UCSD-AML1 (cell line): ENCODE data around the gene GARIN5B.
"Not testable (repeated sequence)": the region's sequence is repeated elsewhere in the genome, so short reads cannot be mapped to it uniquely, and the experiment has no call there.

Source experiments
- DNase-seq: peaks from one replicate; lab custom pipeline; 2025; ENCODE audit not compliant: unreplicated experiment; lab: John Stamatoyannopoulos, UW

Gene GARIN5B

DNA sequence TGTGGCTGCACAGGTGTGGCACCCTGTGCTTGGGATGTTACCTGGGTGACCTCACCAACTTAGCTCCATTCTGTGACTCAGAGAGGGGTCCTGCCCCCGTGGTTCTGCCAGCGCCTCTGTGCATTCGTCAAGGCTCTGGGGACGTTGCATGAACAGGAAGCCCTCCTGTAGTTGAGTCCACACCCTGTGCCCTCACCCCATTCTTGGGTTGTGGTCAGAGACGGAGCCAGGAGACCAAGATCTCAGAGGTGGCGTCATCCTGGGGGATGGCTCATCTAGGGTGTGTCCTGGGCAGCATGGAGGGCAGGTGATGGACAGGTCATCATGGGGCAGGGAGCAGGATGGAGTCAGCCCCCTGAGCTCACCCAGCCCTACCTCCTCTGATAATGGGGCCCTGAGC is 11.0 kb downstream of the GARIN5B start:
- DNase-seq: no peak

DNA sequence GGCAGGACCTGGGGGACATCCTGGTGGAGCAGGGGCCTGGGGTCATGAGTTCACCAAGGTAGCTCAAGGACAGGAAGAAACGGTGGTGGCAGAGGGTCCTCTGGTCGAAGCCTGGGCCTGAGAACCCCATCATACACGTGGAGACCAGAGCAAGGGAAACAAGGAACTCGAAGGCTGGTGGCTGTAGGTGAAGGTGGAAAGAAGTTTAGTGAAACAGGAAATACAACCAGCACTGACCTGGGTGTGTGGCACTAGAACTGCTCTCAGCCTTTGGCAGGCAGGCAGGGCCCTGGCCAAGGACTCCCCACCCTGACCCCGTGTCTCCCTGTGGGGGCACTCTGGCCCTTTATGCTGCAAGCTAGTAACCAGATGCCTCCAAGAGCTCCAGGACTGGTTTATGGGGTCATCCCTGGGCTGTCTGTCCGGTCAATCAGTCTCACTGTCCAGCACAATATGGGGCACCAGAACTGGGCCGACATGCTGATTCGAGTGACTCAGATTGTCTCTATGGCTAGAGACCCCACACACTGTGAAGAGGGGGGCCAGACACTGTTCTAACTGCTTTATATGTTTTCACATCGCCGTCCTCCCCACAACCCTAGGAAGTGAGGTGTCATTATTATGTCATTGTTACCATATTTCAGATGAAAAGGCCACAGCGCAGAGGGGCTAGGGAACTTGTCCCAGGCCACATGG is 12.3 kb downstream of the GARIN5B start:
- DNase-seq: no peak

DNA sequence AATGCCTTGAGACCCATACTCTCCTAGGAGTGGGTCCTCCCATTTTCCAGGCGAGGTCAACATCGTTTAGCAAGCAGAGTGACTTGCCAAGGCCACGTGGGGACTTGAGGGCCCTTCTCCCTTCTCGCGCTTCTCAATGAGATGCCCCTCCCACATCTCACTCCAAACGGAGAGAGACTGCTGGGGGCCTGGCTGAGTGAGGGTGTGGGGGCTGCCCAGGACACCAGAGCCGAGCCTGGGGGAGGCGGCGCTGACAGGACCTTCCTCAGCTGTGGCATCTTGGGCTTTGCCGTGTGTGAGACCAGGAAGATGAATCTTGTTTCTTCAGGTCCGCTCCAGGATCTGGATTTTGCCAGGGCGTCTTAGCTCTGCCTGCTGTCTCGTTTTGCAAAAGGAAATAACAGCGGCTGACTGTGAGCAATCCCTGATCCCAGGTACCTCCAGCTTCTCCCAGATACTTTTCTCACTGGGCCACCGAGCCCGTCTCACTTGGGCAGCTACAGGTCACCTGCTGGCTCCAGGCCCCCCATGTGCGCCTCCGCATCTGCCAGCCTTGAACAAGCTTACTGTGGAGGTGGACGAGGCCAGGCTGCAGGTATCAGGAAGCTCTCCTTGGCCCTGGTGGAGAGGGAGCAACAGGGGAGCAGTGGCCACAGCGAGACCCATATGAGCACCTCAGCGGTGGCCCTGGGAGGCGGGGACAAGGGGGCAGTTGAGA is 14.6 kb downstream of the GARIN5B start:
- DNase-seq: no peak

DNA sequence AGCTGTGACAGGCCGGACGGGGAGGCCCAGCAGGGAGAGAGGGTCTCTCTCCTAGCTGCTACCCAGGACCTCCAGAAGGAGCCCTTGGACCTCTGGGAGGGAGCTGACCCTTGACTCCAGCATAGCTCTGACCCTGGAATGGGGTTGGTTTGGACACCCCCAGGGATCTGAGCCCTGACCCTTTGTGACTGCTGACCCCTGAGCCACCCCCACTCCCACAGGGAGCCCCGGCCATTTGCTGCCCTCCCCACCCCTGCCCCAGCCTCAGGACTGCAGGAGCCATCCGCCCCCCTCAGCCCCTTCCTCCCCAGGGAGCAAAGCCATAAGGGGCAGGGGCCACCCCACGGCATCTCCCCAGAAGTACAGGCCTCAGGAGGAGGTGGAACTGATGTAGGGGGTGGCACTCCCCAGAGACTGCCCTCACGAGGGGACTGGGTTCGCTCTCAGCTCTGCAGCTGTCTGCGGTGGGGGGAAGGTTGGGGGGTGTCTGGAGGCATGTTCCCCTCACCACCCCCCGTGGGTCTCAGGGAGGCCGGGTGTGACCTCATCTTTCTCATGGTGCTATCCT is 15.5 kb downstream of the GARIN5B start:
- no peak for DNase-seq

DNA sequence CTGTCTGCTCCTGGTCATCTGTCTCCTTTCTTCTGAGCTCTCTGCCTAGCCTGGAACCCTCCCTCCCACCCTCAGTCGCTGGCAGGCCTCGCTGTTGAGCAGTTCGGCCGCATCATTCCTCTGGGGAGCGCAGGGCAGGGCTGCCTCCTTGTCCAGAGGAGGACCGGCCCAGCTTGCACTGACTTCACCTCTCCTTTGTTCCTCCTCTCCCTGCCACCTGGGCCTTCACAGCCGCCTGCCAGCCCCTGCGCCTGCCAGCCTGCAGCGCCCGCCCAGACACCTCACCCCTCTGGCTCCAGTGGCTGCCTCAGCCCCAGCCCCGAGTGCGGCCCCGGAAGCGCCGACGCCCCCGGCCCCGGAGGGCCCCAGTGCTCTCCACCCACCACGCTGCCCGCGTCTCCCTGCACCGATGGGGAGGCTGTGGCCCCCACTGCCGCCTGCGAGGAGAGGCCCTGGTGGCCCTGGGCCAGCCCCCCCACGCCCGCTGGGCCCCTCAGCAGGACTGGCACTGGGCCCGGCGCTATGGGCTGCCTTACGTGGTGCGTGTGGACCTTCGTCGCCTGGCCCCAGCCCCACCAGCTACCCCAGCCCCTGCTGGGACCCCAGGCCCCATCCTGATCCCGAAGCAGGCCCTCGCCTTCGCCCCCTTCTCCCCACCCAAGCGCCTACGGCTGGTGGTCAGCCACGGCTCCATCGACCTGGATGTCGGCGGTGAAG is 16.2 kb downstream of the GARIN5B start:
- DNase-seq: no peak

DNA sequence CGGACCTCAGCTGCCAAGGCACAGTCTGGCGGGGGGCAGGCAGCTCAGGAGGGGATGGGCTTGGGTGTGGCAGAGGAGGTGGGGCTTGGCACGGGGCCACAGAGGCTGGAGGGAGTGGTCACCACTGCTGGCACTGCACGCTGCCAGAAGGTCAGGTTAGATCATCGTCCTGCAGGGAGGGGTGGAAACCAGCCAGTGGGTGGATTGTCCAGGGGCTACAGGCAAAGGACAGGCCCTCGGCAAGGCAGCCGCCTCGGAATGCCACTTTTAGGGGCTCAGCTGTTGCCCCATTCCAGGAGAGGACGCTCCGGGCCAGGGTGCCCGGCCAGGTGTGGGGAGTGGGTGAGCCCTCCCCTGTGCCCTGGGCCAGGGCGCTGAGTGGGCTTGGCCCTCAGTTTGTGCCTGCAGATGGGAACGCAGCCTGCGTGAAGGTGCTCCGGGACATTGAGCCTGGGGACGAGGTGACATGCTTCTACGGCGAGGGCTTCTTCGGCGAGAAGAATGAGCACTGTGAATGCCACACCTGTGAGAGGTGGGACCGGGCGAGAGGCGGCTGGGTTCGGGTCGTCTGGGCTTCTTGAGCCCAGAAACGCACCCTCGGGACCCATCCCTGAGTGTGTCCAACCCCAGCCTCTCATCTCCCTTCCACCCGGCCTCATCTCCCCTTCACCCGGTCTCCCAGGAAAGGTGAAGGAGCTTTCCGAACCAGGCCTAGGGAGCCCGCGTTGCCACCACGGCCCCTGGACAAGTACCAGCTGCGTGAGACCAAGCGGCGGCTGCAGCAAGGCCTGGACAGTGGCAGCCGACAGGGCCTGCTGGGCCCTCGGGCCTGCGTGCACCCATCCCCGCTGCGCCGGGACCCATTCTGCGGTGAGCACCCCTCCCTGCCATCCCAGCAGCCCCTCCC is 17.0 kb downstream of the GARIN5B start:
- no peak for DNase-seq

DNA sequence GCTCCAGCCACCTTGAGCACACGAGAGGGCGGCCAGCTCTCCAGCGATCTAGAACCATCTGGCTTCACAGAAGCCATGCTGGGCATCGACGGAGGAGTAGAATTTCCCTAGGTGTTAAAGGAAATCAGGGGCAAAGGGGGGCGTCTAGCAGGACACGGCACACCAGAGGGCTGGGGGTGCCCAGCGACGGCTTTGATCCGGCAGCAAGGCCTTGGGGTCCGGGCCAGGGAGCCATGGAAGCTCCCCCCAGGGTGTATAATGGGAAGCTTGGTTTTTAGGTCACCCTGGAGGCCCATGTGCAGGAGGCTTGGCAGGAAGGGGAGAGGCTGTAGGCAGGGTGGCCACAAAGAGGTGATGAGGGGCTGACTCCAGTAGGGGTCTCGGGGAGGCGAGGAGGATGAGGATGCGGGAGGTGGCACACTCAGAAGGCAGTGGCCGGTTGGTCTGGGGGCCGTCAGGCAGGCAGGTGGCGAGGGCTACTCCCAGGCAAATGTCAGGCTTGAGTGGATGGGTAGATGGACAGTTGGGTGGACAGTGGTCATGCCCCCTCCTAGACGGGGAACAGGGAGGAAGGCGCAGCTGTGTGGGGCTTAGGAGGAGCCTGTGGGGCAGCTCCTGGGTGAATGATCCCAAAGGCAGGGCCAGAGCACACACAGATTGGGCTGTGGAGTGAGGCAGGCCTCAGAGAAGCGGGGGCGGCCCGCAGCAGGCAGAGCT is 17.8 kb downstream of the GARIN5B start:
- no peak for DNase-seq

DNA sequence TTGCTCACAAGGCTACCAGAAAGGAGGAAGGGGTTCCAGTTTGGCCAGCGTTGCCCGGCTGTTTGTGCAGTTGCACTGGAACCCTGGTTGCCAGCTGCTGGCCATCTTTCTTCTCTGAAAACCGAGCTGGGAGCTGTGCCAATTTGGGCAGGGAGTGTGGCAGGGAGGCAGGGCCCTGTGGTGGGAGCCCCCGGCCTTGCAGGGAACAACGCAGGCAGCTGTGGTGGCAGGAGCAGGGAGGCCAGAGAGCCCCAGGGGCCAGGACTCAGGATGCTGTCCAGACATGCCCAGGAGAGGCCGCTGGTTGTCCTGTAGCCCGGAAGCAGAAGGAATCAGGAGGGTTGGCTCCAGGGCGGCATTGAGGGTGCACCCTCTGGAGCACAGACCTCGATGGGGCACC is 18.6 kb downstream of the GARIN5B start:
- no peak for DNase-seq

DNA sequence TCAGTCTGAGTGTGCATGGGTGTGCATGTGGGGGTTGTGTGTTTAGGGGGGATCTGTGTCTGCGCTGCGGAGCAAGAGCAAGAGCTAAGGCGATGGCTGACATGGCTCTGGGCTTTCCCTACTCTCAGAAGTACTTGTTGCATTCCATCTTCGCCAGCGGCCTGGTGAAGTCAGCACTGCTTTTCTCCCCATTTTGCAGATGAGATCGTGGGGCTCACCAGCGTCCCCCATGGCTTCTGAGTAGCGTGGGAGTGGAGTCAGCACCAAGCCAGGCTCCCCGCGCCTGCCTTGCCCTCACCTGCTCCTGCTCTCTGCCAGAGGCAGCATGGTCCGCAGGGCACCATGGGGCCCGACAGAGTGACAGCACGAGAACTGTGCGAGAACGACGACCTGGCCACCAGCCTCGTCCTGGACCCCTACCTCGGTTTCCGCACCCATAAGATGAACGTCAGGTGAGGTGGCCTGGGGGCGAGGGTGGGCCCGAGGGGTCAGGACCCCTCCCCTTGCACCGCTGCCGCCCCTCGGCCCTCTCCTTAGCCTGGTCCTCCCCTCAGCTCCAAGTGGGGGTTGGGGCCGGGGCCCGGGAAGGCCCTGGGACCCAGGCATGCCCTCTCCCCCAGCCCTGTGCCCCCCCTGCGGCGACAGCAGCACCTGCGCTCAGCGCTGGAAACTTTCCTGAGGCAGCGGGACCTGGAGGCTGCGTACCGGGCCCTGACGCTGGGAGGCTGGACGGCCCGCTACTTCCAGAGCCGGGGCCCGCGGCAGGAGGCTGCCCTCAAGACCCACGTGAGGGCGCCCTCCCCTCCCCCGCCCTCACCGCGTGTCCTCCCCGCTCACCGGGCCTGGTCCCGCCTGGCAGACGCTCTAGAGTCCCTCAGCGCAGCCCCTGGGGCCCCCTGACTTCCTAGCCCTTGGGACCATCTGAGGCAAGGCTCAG is 21.2 kb downstream of the GARIN5B start:
- DNase-seq: no peak

DNA sequence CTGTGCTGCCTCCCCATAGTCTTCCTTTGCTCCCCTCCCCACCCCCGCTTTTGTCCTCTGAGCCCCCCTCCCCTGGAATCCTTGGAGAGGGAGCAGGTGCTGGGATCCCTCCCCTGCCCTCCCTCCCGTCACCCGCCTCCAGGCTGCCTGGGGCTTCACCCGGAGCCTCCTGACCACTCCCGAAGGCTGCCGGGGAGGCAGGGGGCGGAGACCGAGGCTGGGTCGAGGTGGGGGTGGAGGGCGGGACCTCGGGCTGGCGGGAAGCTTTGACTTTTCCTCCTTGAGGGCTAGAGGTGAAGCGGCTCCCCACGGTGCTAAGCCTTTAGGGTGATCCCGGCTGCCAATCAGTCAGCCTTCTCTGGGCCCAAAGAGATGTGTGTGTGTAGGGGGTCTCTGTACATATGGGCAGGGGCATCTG is 21.9 kb downstream of the GARIN5B start:
- DNase-seq: peak; percentile 69

DNA sequence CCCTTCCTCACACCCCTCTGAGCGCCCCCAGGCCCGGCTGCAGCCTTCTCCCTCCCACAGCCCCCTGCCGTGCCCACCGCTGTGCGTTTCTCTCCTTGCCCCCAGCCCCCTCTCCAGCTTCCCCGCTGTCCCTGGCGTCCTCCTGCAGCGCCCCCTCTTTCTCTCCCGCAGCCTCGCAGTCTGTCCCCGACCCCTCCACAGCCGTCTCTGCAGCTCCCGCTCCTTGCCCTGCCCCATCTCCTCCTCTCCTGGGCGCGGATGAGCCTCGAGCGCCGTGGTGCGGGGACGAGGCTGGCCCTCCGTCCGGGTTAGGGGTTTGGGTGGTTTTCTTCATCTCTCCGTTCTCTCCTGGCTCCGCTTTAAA is 22.3 kb downstream of the GARIN5B start:
- peak; percentile 39 for DNase-seq

DNA sequence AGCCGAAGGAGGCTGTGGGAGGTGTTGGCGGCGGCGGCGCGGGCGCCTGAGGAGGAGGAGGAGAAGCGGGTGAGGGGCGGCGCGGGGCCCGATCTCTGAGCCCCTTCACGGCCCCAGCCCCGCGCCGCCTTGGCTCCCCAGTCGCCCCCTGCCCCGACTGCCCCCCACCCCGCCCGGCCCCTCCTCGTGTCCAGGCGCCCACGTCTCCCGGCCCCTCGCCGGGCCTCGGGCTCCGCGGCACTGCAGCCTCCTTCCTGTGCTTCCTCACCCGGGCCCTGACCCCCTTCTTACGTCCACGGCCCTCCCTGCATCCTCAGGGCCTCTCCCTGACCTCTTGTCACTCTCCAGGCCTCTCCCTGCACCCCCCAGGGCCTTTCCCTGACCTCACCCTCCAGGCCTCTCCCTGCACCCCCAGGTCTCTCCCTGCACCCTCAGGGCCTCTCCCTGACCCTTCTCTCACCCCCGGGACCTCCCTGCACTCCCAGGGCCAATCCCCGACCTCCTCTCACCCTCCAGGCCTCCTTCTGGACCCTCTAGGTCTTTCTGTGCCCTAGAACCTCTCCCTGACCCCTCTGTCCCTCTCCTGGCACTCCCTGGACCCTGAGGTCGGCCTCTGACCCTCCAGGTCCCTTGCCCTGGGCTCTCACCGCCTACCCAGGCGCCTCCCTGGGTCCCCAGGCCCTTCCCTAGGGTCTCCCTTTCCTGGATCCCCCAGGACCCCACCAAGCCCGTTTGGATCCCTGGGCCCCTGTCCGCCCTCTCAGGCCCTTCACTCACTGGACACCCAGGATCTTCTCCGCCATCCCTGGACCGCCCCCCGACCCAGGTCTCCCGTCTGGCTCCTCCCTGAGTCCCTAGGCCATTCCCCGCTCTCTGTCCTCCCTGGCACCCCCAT is 22.9 kb downstream of the GARIN5B start:
- DNase-seq: no peak

DNA sequence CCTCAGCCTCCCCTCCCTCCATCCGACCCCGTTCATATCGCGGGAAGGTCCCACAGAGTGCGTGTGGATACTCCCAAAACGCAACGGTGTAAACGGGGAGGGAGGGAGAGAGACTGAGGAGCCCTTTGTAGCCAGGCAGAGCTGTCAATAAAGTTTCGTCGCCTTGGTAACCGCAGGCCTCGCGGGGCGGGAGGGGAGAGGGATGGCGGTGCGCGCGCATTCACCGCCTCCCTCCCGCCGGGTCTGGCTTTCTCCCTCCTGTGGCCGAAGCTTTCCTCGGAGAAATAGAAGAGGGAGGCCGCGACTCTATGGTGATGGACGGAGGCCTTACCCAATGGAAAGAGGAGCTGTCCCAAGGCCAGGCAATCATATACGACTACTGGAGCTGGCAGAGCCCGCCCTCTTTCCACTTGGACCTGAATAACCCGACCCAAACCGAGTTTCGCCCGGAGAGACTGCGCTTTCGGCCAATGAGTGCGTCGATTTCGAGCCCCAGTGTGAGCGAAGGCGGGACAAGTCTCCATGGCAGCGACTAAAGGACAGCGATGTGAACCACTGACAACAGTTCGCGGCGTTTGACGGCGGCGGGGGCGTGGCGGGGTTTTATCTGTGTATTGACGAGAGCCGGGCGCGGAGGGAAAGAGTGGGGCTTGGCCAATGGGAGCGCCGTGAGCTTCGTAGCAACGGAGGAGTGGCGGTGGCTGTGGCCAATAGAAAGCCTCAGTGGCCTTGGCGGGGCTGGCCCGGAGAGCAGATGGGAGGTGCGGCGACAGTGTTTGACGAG is 23.8 kb downstream of the GARIN5B start, which contains the start of gene KMT5C:
Gene KMT5C, plus strand, starts transcription at position 772 of the 784 bp plus-strand sequence. CDS start 2,061 bp downstream, outside the sequence.
- DNase-seq: peak; percentile 100

DNA sequence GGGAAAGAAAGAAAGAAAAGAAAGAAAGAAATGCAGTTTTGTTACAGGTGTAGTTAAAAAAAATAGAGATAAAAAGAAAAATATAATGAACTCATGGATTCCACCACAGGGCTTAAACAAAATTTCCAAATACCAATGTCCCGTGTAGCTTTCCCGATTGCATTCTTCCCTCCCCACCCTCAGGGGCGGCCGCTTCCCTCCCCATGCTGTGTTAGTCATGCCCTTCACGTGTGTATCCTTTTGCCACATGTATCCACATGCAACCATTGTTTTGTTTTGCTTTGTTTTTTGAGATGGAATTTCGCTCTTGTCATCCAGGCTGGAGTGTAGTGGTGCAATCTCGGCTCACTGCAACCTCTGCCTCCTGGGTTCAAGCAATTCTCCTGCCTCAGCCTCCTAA is 27.0 kb downstream of the GARIN5B start:
- no peak for DNase-seq

DNA sequence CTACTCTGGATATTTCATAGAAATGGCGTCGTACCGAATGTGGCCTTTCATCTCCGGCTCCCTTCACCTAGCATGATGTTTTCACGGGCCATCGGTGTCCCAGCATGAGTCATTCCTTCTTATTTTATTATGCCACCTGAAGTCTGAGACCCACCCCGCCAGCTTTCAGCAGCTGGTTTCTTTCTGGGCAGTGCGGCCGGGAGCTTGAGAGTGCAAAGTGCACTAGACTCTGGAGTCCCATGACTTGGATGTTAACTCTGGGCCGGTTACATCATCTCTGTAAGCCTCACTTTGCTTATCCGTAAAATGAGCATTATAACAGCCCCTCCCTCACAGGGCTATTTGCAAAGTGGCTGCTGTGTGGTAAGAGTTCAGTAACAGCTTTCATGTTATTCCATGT is 29.2 kb downstream of the GARIN5B start:
- no peak for DNase-seq

DNA sequence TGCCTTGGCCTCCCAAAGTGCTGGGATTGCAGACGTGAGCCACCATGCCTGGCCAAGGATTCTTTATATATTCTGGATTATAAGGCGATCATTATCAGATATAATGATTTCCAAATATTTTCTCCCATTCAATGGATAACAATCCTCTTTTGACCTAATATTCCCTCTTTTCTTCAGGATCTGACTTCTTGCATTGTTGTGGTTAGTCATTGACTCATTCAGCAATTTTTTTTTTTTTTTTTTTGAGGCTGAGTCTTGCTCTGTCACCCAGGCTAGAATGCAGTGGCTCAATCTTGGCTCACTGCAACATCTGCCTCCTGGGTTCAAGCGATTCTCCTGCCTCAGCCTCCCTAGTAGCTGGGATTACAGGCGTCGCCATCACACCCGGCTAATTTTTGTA is 33.3 kb downstream of the GARIN5B start:
- DNase-seq: not testable (repeated sequence)

DNA sequence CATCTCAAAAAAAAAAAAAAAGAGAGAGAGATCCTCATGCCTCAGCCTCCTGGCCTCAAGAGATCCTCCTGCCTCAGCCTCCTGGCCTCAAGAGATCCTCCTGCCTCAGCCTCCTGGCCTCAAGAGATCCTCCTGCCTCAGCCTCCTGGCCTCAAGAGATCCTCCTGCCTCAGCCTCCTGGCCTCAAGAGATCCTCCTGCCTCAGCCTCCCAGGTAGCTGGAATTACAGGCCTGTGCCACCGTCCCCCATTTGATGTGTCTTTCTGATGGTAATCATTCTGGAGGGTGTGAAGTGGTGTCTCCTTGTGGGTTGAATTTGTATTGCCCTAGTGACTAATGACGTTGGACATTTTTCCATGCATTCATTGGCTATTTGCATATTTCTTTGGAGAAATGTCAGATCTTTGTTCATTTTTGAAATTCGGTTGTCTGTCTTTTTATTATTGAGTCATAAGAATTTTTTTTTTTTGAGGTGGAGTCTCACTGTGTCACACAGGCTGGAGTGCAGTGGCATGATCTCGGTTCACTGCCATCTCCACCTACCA is 34.2 kb downstream of the GARIN5B start:
- DNase-seq: not testable (repeated sequence)
